Astrocyte of the hippocampus (primary cell): ENCODE results near the gene KLHDC4.
"Not testable (repeated sequence)": the region's sequence is repeated elsewhere in the genome, so short reads cannot be mapped to it uniquely, and the experiment has no call there.

Experiments used
- DNase-seq: peaks from one replicate; pipeline ENCODE4 v3.0.0; 2011; ENCODE audit warnings: low read depth, low spot score

Gene KLHDC4

GRCh38 chr16:87742781-87743490, 22.9 kb downstream of the KLHDC4 start:
- DNase-seq, result no peak

GRCh38 chr16:87741700-87742415, 23.9 kb downstream of the KLHDC4 start:
- DNase-seq, result no peak

- peak; percentile 87 for DNase-seq
Observed at GRCh38 chr16:87740909-87741424, 24.8 kb downstream of the KLHDC4 start.

GRCh38 chr16:87740441-87740840, 25.3 kb downstream of the KLHDC4 start:
- DNase-seq, result peak; percentile 82

- no peak for DNase-seq
Observed at GRCh38 chr16:87739801-87740200, 26.0 kb downstream of the KLHDC4 start.

- no peak for DNase-seq
Observed at GRCh38 chr16:87736008-87736382, 29.8 kb downstream of the KLHDC4 start.

- peak; percentile 41 for DNase-seq
Observed at GRCh38 chr16:87735270-87736007, 30.3 kb downstream of the KLHDC4 start.

GRCh38 chr16:87734644-87735043, 31.1 kb downstream of the KLHDC4 start:
- DNase-seq, result no peak

- no peak for DNase-seq
Observed at GRCh38 chr16:87733190-87733589, 32.6 kb downstream of the KLHDC4 start.

GRCh38 chr16:87731607-87732006, 34.2 kb downstream of the KLHDC4 start:
- DNase-seq, result no peak

GRCh38 chr16:87729266-87729954, 36.4 kb downstream of the KLHDC4 start:
- no peak for DNase-seq

GRCh38 chr16:87728026-87728425, 37.8 kb downstream of the KLHDC4 start:
- peak; percentile 63 for DNase-seq

- DNase-seq, result no peak
Observed at GRCh38 chr16:87727346-87727745, 38.4 kb downstream of the KLHDC4 start.

- not testable (repeated sequence) for DNase-seq
Observed at GRCh38 chr16:87726577-87726976, 39.2 kb downstream of the KLHDC4 start.

GRCh38 chr16:87725596-87726235, 40.1 kb downstream of the KLHDC4 start:
- DNase-seq, result peak; percentile 82

- DNase-seq, result no peak
Observed at GRCh38 chr16:87724490-87725291, 41.1 kb downstream of the KLHDC4 start.

- DNase-seq, result peak; percentile 94
Observed at GRCh38 chr16:87723226-87723623, 42.6 kb downstream of the KLHDC4 start.

GRCh38 chr16:87722590-87723225, 43.1 kb downstream of the KLHDC4 start:
- DNase-seq, result no peak

- DNase-seq, result no peak
Observed at GRCh38 chr16:87721622-87722585, 43.9 kb downstream of the KLHDC4 start.
